ENCODE data around the gene TMEM132A.
"Not testable (repeated sequence)": the region's sequence is repeated elsewhere in the genome, so short reads cannot be mapped to it uniquely, and the experiment has no call there.

TMEM132A gene

DNA sequence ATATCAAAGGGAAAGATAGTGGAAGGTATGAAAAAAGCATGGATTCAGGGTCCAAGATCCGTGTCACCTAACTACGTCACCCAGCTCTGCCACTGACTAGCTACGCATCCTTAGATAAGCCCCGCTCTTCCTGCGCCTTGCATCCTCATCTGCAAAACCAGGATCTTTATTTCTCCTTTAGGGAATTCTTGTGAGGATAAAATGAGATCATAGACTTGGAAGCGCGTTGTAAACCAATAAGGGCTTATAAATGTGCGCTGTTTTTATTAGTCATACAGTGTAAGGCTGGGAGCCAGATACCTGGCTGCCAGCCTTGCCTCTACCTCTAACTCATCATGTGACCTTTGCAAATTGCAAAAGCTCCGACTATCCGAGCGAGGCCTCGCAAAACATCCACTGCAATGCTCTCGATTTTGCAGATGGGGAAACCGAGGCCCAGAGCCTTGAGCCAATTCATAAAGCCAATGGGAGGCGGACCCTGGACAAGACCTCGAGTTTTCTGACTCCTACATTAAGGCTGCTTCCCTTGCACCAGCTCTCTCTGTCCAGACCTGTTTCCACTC is 18.6 kb upstream of the TMEM132A start:
- peak in 1 of 51 donors; percentile 45 for DNase-seq

DNA sequence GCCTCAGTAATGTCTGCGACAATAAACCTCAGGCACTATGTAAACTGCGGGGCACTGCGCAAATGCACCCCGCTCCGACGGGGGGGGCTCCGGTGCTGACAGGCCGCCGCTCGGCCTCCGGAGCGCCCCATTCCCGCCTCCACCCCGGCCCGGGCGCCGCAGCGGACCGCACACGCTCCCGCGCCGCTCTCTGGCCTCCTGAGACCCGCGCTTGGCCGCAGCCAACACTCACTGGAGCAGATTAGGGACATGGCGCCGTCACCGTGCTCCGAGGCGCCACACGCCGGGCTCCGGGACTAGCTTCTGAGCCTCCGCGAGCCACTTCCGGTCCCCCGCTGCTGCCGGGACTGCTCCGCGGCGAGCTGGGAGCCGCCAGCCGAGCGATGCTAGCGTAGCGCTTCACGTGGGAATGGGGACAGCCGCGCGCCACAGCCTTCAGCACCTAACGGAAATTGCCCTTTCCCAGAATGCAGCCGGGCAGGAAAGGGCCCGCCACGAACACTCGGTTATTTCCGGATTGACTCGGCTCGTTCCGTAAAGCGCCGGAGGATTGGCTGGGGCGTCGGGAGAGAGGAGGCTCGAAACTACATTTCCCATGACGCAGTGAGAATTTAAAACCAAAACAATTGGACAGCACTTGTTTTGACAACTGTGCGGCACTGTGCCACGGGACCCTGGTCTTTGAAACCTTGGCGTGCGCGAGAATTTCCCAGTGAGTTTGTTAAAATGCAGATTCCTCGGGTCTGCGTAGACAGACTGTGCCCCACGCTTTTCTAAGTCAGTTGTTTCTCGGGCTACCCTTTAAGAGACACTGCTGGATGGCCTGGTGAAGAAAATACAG is 17.9 kb upstream of the TMEM132A start, which contains the start of gene PRPF19:
TSS of gene PRPF19 (minus strand) at position 454 of the 841 bp plus-strand sequence. CDS start at position 251, 203 bp downstream.
- DNase-seq, result peak; percentile 74 to 98 (median 93)

DNA sequence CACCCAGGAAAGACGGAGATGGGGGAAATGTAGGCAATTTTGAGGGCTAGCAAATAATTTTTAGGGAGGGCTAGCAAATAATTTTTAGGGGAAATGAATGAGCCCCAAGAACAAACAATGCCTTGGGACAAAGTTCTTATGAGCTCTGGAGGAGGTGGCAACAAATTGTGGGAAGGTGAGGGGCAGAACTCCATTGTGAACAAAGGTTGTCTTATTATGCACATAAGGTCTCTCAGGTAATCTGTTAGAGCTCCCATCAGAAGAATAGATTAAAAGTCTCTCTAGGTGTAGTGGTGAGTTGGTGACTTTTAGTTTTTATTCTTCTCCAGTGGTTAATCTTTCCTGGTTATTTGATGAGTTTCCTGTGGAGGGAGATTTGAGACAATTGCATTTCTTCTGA is 15.5 kb upstream of the TMEM132A start:
- DNase-seq, result no peak

DNA sequence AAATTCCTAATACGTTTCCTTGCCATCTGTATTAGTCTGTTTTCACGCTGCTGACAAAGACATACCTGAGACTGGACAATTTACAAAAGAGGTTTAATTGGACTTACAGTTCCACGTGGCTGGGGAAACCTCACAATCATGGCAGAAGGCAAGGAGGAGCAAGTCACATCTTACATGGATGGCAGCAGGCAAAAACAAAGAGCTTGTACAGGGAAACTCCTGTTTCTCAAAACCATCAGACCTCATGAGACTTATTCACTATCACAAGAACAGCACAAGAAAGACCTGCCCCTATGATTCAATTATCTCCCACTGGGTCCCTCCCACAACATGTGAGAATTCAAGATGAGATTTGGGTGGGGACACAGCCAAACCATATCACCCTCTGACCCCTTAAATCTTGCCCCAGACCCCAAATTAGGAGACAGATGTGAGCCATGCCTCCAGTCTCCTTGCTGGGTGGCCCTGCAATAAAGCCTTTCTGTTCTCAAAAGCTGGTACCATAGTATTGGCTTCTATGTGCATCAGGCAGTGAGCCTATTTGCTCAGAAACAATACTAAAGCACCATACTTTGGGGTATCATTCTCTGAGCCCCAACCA is 14.5 kb upstream of the TMEM132A start:
- DNase-seq, result not testable (repeated sequence)

DNA sequence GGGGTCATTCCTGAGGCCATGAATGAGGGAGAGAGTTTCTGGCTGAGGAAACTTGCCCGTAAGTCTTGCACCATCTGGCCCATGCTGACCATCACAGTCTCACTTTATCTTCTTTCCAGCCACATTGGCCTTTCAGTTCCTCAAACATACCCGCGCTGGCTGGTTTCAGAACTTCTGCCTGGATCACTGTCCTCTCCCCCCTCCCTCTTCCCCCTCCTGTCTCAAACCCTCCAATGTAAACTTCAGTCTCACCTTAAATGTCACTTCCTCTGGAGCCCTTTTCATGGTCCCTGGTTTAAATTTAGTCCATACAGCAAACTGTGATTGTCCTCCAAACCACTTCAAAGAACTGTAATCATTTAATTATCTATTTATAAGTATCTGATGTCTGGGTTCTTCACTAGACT is 14.0 kb upstream of the TMEM132A start:
- DNase-seq, result peak in 3 of 51 donors; percentile 5 to 25 (median 23)

DNA sequence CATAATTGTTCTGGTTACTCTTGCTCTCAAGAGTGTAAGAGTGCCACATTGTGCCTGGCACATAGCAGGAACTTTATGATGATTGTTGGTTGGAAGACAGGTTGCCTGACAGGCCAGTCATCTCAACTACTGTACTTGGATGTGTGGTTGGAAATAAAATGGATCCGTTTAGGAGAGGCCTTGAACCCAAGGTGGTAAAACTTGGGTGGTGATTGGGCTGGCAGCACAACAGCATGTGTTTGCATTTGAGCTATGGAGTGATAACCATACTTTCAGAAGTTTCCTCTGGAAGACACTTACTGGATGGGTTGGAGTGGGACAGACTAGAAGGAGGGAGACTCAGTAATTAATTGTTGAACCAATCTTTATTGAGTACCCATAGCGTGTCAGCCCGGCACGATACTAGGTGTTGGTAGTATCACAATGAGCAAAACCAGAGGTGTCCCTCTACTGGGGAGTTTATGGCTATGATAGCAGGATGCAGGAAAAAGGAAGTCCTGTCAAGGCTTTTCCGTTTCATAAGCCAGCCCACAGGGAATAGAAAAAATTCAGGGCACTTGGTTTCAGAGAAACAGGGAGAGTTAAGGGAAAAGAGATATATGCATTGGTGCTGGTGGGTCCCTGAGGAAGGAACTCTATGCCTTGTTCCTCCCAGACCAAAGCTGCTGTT is 13.4 kb upstream of the TMEM132A start:
- DNase-seq, result no peak

DNA sequence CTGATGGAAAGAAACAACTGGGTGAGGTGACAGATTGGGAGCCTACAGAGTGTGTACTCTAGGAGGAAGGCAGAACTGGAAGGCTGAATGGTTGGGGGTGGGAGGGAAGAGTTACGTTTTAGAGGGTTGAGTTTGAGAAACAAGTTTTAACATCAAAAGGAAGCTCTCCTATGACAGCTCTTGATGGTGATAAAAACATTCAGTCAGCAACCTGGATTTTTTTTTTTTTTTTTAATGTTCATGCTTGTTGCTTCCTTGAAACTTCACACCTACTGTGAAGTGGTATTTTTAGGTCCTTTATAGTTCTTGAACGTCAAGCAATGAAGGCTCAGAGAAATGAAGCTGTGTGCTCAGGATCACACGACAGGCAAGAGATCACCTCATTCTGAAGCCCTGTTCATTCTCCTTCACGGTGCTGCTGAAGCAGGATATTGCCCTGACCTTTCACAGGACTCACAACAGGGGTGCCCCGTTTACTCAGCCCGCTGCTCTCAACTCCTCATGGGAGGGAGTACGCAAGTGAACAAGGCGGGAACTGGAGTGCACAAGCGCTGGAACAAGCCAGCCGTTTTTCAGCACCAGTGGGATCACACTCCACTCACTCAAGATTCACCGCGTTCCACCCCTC is 11.9 kb upstream of the TMEM132A start:
- no peak for DNase-seq

DNA sequence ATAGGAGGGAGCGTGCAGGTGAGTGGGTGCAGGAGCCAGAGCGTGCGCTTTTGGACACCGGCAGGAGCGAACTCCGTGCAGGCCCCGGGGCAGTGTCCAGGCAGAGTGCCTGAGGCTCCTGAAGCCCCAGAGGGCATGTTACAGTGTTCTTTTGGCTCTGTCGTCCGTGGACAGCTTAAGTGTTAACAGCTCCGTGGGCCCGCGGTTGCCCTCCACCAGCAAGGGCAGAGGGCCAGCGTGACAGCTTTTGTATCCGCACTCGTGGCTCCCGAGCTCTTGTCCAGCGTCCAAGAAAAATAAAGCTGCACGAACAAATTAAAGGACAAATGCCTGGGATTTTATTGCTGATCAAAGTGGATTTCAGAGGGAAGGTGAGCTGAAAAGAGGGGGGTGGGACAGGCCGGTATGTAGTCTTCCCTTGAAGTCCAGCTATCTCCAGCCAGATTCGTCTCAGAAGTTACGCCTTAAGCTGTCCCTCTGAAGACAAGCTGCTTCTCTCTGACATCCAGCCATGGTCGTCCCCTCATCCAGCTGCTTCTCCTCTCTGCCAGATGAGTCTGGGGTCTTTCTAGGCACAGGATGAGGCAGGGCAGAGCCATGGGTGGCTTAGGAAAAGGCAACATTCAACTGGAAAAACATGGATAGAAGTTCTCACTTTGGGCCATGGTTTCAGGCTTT is 11.3 kb upstream of the TMEM132A start:
- no peak for DNase-seq

DNA sequence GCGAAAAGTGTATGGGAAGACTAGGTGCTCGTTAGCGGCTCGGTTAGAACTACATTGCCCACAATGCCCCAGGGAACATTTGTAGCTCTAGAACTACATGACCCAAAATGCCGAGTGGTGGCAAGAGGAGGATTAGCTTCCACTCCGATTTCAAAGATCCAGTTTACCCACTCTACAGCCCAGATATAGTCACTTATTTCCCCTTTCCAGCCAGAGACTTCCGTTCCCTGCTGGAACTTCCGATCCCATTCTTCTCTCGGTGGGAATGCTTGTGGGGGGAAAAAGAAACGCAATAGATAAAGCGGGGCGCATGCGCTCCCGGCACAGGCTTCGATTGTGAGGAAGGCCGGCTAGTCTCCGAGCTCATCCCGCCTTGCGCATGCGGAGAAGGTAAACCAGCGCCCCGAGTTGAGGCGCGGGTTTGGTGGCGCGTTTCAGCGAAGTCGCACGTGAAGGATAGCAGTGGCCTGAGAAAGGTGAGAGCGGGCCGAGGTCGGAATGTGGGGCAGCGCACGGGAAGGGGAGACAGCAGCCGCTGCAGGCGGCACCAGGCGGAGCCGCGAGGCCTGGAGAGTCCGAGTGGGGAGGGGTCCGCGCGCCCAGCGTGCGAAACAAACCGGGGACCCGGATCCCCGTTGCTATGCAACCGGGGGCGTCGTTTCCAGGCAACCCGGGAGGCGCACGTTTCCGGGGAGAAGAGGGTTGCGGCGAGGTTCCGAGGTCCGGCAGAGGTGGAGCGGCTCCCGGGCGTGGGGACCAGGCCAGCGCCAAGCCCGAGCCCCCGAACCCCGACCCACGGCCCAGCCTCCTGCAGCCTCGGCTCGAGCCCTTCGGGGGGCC is 10.2 kb upstream of the TMEM132A start, which contains the start of gene TMEM109:
TSS of gene TMEM109 (plus strand) at position 366 of the 840 bp plus-strand sequence. CDS start 5,536 bp downstream, outside the sequence.
- DNase-seq, result peak; percentile 62 to 99 (median 84)

DNA sequence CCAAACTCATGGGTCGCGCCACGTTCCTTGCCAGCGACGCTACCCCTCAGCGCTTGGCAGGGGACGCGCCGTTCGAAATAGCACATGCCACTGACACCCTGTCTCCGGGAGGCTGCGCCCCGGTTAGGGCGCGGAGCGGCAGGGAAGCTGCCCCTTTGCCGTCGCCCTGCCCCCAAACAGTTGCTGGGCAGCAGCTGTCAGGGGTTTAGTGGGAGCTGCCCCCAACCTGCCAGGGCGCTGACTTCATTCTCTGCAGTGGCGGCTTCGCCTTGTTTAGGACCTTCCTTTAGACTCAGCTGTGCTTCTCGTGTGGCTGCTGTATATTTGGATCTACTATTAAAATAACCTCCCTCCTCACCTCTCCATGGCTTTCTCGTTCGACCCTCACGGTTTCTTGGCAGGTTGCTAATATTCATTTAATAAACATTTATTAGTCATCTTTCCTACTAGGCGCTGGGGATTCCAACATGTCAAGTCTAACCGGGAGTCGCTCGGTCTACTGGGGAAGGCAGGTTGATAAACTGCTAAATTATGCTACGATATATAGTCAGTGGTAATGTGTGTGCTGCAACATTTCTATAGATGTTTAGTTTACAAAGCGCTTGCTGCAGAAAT is 9.5 kb upstream of the TMEM132A start:
- DNase-seq, result peak in 17 of 51 donors; percentile 18 to 73 (median 60)

DNA sequence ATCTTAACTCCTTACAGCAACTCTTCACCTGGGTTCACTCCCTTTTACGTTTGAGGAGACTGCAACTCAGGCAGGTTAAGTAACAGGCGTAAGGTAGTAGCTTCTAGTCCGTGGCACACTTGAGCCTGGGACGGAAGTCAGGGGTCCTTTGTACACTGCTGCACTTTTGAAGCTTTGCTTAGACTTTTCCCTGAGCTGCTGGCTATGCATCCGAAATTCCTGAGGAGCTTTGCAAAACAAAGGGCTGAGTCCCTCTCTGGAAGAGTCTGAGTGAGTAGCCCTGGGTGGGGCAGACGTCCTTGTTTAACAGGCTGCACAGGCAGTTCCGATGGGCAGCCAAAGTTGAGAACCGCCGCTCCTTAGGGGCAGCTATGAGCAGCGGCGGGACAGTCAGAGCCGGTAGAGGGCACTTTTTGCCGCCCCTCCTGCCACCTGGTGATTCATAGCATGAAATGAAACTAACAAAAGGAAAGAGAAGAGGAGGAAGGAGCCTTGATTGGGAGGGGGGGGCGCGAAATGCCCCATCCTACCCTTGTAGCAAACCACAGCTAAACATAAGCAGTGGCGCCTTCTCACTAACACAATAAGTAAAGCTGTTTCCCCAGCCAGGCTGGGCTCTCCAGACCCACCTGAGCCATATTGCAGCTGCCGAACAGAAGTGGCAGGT is 8.9 kb upstream of the TMEM132A start:
- peak in 28 of 51 donors; percentile 15 to 73 (median 42) for DNase-seq

DNA sequence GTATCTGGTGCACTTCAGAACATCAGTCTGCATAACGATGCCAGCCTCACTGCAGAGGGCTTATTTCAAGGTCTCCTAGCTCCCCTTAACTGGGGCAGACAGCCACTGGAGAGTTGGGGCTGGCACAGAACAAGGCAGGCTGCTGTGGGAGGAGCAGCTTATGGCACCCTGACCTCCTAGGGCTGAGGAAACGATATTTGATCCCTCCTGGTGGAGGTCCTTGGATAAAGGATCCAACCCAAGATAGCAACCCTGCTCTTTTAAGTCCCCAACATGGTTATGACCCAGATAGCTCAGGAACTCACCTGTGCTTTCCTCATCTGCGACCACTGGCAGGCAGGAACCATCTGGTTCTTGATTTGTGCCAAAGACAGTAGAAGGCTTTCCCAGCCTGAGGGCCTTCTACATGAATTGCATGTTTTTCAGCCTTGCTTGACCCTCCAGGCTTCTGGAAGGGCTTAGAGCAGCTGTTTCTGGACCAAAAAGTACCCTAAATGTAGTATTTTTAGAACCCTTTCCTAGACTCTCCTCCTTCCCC is 7.5 kb upstream of the TMEM132A start:
- DNase-seq, result no peak

DNA sequence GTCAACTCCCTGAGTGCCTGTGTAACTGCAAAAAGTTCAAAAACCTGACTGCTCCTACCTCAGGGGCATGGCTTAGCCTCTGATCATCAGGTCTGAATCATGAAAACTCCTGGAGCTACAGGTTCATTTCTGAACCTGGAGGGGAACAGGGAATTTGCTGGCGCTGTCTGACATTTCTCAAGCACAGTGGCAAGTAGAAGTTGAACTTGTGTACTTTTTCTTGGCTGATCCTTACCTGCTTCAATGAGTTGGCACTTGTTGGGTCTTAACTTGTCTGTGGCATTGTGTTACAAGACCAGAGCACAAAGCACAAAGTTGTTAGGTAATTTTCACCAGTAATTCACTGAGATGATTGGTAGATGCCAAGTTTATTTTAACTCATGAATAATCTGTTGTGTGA is 7.0 kb upstream of the TMEM132A start:
- DNase-seq, result no peak

DNA sequence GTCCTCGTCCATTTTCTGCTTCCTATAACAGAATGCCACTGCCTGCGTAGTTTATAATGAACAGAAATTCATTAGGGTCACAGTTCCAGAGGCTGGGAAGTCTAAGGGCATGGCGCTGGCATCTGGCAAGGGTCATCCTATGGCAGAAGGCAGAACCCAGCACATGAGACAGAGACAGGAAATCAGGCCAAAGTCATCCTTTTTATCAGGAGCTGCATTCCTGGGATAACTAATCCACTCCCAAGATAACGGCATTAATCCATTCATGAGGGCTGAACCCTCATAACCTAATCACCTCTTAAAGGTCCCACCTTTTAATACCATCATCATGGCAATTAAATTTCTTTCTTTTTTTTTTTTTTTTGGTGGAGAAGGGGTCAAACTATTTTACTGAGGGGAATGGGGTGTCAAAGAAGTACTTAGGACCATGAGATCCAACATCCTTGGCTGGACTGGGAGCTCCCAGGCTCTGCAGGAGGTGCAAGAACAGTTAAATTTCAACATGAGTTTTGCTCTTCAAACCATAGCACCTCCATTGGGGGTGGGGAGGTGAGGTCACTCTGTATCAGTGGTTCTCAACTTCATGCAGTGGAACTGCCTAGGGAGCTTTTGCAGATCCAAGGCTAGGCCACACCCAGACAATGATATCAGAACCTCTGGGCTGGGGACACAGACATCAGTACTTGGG is 5.9 kb upstream of the TMEM132A start:
- DNase-seq, result no peak

DNA sequence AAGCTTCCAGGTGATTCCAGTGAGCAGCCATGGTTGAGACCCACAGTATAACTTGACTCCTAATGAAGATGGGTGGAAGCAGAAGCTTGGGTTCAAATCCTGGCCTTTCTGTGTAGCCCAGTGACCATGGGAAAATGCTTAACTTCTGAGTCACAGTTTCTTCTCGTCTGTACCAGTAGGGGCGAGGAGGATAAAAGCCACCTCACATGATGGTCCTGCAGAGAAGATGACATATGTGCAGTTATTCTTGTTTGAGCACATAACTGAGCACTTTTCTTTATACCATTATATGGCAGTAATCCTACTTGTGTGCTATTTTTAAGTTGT is 5.4 kb upstream of the TMEM132A start:
- no peak for DNase-seq

DNA sequence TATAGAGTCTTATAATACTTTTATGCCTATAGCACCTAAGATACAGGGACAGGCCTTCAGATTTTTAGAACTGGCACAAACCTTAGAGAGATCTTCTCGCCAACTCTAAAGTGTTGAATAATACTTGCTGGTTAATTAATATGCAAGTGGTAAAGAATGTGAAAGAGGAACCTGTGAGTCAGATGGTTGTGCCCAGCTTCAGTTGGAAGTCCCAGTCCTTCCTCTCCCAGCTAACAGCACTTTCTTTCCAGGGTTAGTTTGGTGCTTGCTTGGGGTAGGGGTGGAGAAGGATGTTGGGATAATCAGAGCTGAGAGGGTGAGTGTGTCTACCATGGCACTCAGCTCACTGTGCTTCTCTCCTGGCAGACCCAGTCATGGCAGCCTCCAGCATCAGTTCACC is 4.9 kb upstream of the TMEM132A start:
- DNase-seq, result no peak

DNA sequence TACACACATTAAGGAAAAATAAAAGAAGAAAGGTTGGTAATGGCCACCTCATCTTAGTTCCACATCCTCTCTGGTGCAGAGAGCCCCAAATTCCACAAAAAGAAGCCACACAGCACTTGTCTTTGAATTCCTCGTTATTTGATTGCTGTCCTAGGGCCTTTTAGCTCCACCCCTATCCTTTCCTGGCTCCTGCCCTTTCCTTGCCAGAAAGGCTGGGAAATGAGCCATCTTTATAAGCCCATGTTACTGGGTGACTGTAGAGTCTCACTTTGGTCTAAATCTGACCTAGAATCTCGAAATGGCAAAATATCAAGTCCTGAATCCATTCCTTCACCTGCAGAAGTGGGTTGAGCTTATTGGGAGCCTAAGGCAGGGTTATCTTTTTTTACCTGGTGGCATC is 4.3 kb upstream of the TMEM132A start:
- no peak for DNase-seq

DNA sequence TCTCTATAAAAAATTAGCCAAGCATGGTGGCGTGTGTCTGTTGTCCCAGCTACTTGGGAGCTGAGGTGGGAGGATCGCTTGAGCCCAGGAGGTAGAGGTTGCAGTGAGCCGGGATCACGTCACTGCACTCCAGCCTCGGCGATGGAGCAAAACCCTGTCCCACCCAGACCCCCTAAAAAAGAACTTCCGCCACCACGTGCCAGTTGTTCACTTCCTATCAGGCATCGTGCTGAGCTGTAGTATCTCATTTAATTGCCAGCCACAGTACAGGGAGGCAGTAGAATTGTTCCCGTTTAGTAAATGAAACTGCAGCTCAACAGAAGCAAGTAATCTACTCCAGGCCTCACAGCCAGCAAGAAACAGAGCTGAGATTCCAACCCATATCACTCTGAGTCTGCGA is 3.0 kb upstream of the TMEM132A start:
- DNase-seq, result no peak

All from hypothalamus (tissue), 51 donors.